Thyroid gland (tissue), 4 donors: ENCODE results near the gene SLCO2B1. TPM values are rescaled to one million over a fixed set of nuclear protein-coding genes. Genes with fewer than 3 reads are reported as not detected.

Experiments
- DNase-seq, 2 donors: peaks; one replicate each; pipeline ENCODE4 v3.0.0-alpha.2; 2019
- H3K27ac ChIP-seq, 3 donors: fragments of 200-600 bp; sonication (generic); 1 replicate in 2 of 3; 2 replicates in 1 of 3; pipeline ENCODE4 v1.5.1; 2016 to 2019; ENCODE audit warnings: mild to moderate bottlenecking in 1 of 3, moderate library complexity in 1 of 3
- H3K27me3 ChIP-seq: fragments of 200-600 bp; sonication (generic); one replicate; pipeline ENCODE4 v1.5.1; 2019
- H3K36me3 ChIP-seq, 2 donors: fragments of 200-600 bp; sonication (generic); one replicate each; pipeline ENCODE4 v1.5.1; 2016 to 2019
- H3K4me1 ChIP-seq, 2 donors: fragments of 200-600 bp; sonication (generic); one replicate each; pipeline ENCODE4 v1.5.1; 2017 to 2019
- H3K4me3 ChIP-seq, 3 donors: fragments of 200-600 bp; sonication (generic); replicated peaks in 1 of 3; 1 replicate in 2 of 3; 2 replicates in 1 of 3; pipeline ENCODE4 v1.5.1; 2016; ENCODE audit warnings: mild to moderate bottlenecking in 1 of 3
- H3K9me3 ChIP-seq: fragments of 200-600 bp; sonication (generic); one replicate; pipeline ENCODE4 v1.5.1; 2017
- POLR2A ChIP-seq, 2 donors: fragments of 450-650 bp; IDR thresholded peaks; one replicate each; pipeline ENCODE4 v1.6.1; 2017; ENCODE audit warnings: antibody characterized with exemption in 2 of 2, mild to moderate bottlenecking in 2 of 2, moderate library complexity in 1 of 2
- WGBS, 2 donors: methylation state at CpG; one replicate each; pipeline ENCODE4 v1.1.5; 2017; 5-methylcytosine and 5-hydroxymethylcytosine counted together
- intact Hi-C: fragments of 100-400 bp; cut with DNase I; formaldehyde crosslinking; loops from one replicate; pipeline ENCODE4 v1.15.1; 2023
- total RNA-seq, 4 donors: library from RNA; depleted of rRNA; stranded (reverse); fragments of >200 nt; gene quantifications; one replicate each; pipeline ENCODE4 v1.2.3, GENCODE V29; 2016
- TF ChIP-seq, protein P1 (sequence below), 6 experiments: fragments of 200-600 bp in 3 of 6; fragments of 450-650 bp in 3 of 6; sonication (generic) in 3 of 6; IDR thresholded peaks; one replicate each; pipeline ENCODE4 v1.5.1; 2016 to 2019; ENCODE audit warnings: antibody characterized with exemption in 6 of 6, mild to moderate bottlenecking in 2 of 6, inconsistent platforms in 1 of 6, moderate library complexity in 1 of 6

The SLCO2B1 gene
- total RNA-seq, 4 donors from 2014 or later = 22.0 to 244 (median 56.9) TPM

GRCh38 chr11:75244052-75244814, 93.3 kb downstream of the SLCO2B1 start:
- 61 to 65% methylated on average over 10 of the region's 10 CpGs for WGBS, 2 donors
- H3K4me3 ChIP-seq = no peak overlapping the region
- H3K9me3 ChIP-seq = no peaks in the 10 kb centered on the region
- H3K27me3 ChIP-seq = no peaks in the 10 kb centered on the region
- no peaks in the 10 kb centered on the region for H3K36me3 ChIP-seq
- TF ChIP-seq, protein P1, sequence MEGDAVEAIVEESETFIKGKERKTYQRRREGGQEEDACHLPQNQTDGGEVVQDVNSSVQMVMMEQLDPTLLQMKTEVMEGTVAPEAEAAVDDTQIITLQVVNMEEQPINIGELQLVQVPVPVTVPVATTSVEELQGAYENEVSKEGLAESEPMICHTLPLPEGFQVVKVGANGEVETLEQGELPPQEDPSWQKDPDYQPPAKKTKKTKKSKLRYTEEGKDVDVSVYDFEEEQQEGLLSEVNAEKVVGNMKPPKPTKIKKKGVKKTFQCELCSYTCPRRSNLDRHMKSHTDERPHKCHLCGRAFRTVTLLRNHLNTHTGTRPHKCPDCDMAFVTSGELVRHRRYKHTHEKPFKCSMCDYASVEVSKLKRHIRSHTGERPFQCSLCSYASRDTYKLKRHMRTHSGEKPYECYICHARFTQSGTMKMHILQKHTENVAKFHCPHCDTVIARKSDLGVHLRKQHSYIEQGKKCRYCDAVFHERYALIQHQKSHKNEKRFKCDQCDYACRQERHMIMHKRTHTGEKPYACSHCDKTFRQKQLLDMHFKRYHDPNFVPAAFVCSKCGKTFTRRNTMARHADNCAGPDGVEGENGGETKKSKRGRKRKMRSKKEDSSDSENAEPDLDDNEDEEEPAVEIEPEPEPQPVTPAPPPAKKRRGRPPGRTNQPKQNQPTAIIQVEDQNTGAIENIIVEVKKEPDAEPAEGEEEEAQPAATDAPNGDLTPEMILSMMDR (IDR thresholded peaks at IDR 0.05) = no peak
- no peak for TF ChIP-seq POLR2A (IDR thresholded peaks at IDR 0.05)
- intact Hi-C loops = loop anchor here (10.0 kb wide), 1 partner anchor 219 kb away; no protein-coding TSS in a partner anchor
- H3K4me1 ChIP-seq = peaks cover 9 to 15% of the 10 kb centered on the region in 2 donors
- no peak for DNase-seq
- H3K27ac ChIP-seq = no peak overlapping the region

DNA sequence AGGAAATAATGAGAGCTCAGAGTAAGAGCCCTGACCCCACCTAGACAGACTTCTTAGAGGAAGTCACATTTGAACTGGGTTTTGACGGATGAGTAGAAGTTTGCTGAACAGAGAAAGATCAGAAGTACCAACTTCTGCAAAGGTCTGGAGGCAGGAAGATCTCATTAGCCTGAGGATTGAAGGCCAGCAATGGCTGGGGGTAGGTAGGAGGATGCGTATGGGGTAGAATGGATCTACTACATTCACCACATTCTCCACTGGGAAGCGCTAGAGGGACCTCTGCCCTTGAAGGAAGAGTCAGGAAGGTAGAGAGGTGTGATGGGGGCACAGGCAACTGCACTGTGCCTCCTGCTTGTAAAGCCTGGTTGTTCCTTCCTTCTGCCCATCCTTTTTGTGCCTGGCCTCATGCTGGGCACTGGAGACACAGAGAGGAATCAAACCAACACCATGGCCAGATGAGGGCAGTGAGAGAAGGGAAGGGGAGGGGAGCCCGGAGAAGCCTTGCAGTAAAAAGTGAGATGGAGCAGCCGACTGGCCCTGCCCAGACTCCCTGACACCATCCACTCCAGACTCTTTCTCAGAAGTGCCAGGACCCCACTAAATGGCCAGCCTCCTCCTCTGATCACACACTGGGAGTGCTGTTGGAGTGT, 94.6 kb downstream of the SLCO2B1 start:
- no peaks in the 10 kb centered on the region for H3K27me3 ChIP-seq
- WGBS, 2 donors = 77% methylated on average over 5 of the region's 5 CpGs
- H3K4me1 ChIP-seq = peaks cover 6 to 12% of the 10 kb centered on the region in 2 donors
- no peaks in the 10 kb centered on the region for H3K36me3 ChIP-seq
- no peak for TF ChIP-seq POLR2A (IDR thresholded peaks at IDR 0.05)
- TF ChIP-seq, protein P1 (IDR thresholded peaks at IDR 0.05) = no peak
- intact Hi-C loops = loop anchor here (5.0 to 10.0 kb wide), 3 partner anchors 103 to 318 kb away; no protein-coding TSS in a partner anchor
- H3K27ac ChIP-seq = no peak overlapping the region
- H3K9me3 ChIP-seq = no peaks in the 10 kb centered on the region
- no peak for DNase-seq
- H3K4me3 ChIP-seq = no peak overlapping the region

DNA sequence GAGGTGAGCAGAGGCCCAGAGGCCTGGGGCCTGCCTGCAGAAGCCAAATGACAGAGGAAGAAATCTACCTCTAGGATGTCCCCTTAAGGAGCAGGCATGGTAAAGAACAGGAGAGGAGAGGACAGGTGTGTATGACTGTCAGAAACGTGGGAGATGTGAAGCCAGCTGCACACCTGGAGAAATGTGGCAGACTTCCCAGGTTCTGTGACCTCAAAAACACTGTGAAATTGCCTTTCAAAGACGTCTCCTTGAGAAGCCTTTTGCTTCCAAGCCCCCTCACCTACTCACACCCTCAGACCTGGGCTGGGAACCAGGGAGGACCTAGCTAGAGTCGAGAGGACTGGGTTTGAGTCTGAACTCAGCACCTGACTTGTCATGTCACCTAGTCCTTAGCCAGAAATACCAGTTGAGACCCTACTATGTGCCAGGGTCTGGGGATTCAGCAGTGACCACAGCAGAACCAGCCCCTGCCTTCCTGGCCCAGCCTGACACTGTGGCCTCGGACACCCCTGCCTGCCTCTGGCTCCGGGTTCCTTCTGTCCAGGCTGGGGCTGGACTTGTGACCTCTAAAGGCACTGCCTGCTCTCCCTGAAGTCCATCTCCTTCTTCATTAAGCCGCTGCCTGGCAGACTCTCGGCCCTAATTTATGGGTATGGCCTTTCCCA, 95.2 kb downstream of the SLCO2B1 start:
- intact Hi-C loops = loop anchor here (5.0 to 10.0 kb wide), 3 partner anchors 104 to 319 kb away; no protein-coding TSS in a partner anchor
- peaks cover 4 to 5% of the 10 kb centered on the region in 2 donors for H3K4me1 ChIP-seq
- 64 to 73% methylated on average over 7 of the region's 7 CpGs for WGBS, 2 donors
- H3K36me3 ChIP-seq = no peaks in the 10 kb centered on the region
- H3K27me3 ChIP-seq = no peaks in the 10 kb centered on the region
- no peak overlapping the region for H3K27ac ChIP-seq
- H3K4me3 ChIP-seq = no peak overlapping the region
- no peak for DNase-seq
- TF ChIP-seq, protein P1 (IDR thresholded peaks at IDR 0.05) = no peak
- TF ChIP-seq POLR2A (IDR thresholded peaks at IDR 0.05) = no peak
- no peaks in the 10 kb centered on the region for H3K9me3 ChIP-seq

DNA sequence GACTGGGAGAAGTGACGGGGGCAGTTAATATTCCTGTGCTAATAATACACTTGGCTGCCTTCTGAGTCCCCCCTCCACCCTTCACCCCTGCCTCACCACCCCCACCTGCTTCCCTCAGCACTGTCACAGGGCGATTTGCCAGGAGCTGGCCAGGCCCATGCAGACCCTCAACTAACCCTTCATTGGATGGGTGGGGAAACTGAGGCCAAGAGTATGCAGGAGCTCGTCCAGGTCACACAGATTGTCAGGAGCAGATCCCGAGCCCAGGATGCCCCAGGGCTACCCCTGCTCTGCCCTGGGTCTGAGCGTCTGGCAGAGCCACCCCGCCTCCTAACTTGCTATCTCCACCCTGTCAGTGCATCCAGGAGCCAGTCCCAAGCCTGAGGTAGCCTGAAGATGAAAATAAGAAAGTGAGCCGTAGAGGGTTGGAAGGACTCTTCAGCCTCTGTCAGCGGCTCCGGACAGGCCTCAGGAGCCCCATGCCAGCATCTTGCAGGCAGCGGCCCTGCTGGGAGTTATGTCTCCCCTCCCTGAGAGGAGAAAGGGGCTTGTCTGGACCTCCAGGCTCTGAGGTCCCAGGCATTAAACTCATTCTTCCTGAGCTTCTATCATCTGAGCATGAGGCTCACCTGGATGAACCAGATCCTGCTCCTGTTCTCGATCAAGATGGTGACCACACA, 95.9 kb downstream of the SLCO2B1 start:
- Histone ChIP-seq H3K27ac (no peak overlapping the region), H3K4me1 (peaks cover 4 to 5% of the 10 kb centered on the region in 2 donors), H3K4me3 (no peak overlapping the region), H3K27me3 (no peaks in the 10 kb centered on the region), H3K36me3 (no peaks in the 10 kb centered on the region), H3K9me3 (no peaks in the 10 kb centered on the region)
- 70 to 81% methylated on average over 8 to 11 of the region's 11 CpGs for WGBS, 2 donors
- no peak for TF ChIP-seq POLR2A (IDR thresholded peaks at IDR 0.05)
- TF ChIP-seq, protein P1 (IDR thresholded peaks at IDR 0.05) = no peak
- intact Hi-C loops = loop anchor here (5.0 to 10.0 kb wide), 3 partner anchors 105 to 320 kb away; no protein-coding TSS in a partner anchor
- DNase-seq = no peak
